Measurements from ENCODE around the gene DCBLD2. TPM values are rescaled to one million over a fixed set of nuclear protein-coding genes. Genes with fewer than 3 reads are reported as not detected.

Gene DCBLD2, protein sequence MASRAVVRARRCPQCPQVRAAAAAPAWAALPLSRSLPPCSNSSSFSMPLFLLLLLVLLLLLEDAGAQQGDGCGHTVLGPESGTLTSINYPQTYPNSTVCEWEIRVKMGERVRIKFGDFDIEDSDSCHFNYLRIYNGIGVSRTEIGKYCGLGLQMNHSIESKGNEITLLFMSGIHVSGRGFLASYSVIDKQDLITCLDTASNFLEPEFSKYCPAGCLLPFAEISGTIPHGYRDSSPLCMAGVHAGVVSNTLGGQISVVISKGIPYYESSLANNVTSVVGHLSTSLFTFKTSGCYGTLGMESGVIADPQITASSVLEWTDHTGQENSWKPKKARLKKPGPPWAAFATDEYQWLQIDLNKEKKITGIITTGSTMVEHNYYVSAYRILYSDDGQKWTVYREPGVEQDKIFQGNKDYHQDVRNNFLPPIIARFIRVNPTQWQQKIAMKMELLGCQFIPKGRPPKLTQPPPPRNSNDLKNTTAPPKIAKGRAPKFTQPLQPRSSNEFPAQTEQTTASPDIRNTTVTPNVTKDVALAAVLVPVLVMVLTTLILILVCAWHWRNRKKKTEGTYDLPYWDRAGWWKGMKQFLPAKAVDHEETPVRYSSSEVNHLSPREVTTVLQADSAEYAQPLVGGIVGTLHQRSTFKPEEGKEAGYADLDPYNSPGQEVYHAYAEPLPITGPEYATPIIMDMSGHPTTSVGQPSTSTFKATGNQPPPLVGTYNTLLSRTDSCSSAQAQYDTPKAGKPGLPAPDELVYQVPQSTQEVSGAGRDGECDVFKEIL
- 1 to 10 TPM; 1.1 to 3.9 TPM for total RNA-seq

DNA sequence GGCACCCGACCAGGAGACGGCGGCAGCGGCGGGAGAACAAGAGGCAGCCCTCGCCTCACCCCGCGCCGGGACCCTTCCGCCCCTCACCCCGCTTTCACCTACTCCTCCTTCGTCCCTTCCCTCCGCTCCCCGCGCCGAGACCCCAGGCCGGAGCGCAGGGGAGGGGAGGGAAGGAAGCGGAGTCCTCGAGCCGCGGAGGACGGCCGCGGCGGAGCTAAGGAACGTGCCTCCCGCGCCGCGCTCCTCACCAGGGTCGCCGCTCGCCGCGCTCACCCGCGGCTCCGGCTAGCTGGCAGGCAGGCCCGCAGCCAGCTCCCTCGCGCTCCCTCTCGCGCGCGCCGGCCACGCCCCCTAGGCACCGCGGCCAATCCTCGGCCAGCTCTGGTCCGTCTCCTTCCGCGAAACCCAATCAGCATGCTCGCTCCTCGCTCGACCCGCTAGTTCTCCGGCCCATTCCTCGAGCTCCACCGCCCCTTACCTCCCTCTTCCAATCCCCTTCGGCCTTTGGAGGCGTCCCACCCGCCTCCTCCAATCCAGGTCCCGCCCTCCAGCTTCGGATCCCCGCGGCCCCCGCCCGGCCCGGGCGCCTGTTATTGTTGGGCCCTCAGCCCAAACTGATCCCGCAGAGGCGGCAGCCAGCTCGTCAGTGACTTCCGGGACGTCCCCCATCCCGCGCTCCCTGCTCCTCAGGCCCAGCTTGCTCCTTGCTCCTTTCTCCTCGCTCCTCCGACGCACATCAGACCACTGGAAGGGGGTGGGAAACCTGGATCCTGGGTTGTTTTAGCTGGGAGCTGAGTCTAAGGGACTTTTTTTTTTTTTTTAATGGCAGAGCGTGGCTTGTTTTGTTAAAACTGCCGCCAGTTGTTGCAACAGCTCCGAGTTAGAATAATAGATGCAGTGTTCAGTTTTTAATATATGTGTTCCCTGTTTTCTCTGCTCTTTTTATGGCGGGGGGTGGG is at the start of gene DCBLD2:
DCBLD2 (minus strand) TSS at position 304 of the 959 bp plus-strand sequence. CDS start 369 bp downstream, outside the sequence.
- Mint-ChIP-seq H3K9me3 (no peaks in the 10 kb centered on the region), H3K36me3 (ENCODE audit: insufficient read depth in 2 of 2) (no peaks in the 10 kb centered on the region), H3K27ac (peak within 1 kb of the TSS; percentile 45), H3K4me3 (peak within 1 kb of the TSS; percentile 93 to 96), H3K4me1 (ENCODE audit: low read depth) (peaks cover 34% of the 10 kb centered on the region), H3K27me3 (ENCODE audit: low read depth) (peaks cover 2% of the 10 kb centered on the region)
- ATAC-seq (replicated peaks in 1 of 2) (peak; percentile 98), DNase-seq (peak; percentile 95 to 97)

DNA sequence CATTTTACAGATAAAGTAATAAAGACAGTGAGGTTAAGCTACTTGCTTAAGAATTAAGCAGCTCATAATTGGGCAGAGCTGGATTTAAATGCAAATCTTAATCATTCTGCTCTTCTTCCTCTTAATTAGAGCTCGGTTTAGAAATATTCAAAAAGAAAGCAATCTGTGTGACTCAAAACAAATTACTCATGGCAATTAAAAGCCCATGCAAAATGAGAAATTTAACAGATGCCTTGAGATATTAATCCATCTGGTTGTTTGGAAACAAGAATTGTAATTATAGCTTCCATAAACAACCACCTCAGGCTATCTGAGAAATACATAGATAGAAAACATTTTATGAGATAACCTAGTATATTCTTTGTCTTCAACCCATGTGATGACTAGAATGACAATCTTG is 44.2 kb upstream of the DCBLD2 start:
- peaks cover 2% of the 10 kb centered on the region in 2 donors for H3K9me3 Mint-ChIP-seq
- peaks cover 12% of the 10 kb centered on the region for H3K27me3 Mint-ChIP-seq (ENCODE audit: low read depth)
- no peak overlapping the region for H3K27ac Mint-ChIP-seq
- no peaks in the 10 kb centered on the region for H3K36me3 Mint-ChIP-seq (ENCODE audit: insufficient read depth in 2 of 2)
- ATAC-seq (replicated peaks in 1 of 2), result no peak
- DNase-seq, result no peak
- H3K4me1 Mint-ChIP-seq (ENCODE audit: low read depth), result no peaks in the 10 kb centered on the region
- no peak overlapping the region for H3K4me3 Mint-ChIP-seq

DNA sequence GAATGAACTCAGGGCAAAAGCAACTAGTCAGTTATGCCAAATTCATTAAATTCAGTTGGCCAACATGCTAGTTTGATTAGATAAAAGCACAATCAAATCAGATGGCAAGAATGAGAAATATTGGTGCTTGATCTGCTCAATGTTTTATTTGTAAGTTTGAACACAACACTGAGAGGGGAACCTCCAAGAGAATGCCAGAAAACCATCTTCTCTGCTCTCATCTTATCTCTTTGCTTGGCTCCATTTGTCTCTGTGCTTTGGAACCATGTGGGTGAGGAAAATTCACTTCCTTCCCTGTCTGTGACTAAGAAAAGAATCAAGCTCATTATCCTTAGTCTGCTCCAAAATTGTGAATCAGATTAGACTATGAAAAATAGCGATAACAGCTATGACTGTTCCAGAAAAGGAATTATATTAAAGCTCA is 43.6 kb upstream of the DCBLD2 start:
- Mint-ChIP-seq H3K4me3 (no peak overlapping the region), H3K9me3 (peaks cover 2% of the 10 kb centered on the region in 2 donors), H3K36me3 (ENCODE audit: insufficient read depth in 2 of 2) (no peaks in the 10 kb centered on the region), H3K27me3 (ENCODE audit: low read depth) (peaks cover 6% of the 10 kb centered on the region), H3K4me1 (ENCODE audit: low read depth) (no peaks in the 10 kb centered on the region), H3K27ac (no peak overlapping the region)
- no peak for DNase-seq
- ATAC-seq (replicated peaks in 1 of 2), result no peak

DNA sequence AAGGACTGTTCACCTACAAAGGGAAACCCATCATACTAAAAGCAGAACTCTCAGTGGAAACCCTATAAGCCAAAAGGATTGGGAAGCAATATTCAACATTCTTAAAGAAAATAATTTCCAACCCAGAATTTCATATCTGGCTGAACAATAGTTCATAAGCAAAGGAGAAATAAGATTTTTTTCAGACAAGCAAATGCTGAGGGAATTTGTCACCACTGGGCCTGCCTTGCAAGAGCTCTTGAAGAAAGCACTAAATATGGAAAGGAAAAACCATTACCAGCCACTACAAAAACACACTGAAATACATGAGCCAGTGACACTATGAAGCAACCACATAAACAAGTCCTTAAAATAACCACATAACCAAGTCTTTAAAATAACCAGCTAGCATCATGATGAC is 28.9 kb upstream of the DCBLD2 start:
- no peak for ATAC-seq (replicated peaks in 1 of 2)
- Mint-ChIP-seq H3K9me3 (peaks cover 13 to 18% of the 10 kb centered on the region in 2 donors), H3K36me3 (ENCODE audit: insufficient read depth in 2 of 2) (peaks cover 7 to 13% of the 10 kb centered on the region in 2 donors), H3K4me1 (ENCODE audit: low read depth) (no peaks in the 10 kb centered on the region), H3K4me3 (no peak overlapping the region), H3K27me3 (ENCODE audit: low read depth) (peaks cover 15% of the 10 kb centered on the region), H3K27ac (no peak overlapping the region)
- no peak for DNase-seq

DNA sequence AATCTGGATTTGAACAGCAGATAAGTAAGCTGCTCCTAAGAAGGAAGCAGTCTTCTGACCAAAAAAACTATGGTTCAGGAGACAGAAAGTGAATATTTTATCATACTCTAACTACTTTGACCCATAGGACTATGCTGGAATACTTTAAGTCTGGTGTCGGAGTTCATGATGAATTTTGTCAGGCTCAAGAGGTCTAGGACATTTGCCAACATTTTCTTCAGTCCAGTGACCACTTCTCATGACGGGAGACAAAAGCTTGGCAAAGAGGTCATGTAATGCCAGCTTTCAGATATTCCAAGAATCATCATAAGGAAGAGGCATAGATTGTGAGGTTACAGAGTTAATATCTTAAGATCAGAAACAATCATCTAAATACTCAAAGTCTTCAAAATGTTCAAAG is 20.5 kb upstream of the DCBLD2 start:
- H3K4me1 Mint-ChIP-seq (ENCODE audit: low read depth), result no peaks in the 10 kb centered on the region
- no peak overlapping the region for H3K4me3 Mint-ChIP-seq
- no peaks in the 10 kb centered on the region for H3K36me3 Mint-ChIP-seq (ENCODE audit: insufficient read depth in 2 of 2)
- H3K27me3 Mint-ChIP-seq (ENCODE audit: low read depth), result peaks cover 38% of the 10 kb centered on the region
- no peaks in the 10 kb centered on the region for H3K9me3 Mint-ChIP-seq
- no peak overlapping the region for H3K27ac Mint-ChIP-seq
- DNase-seq (no peak), ATAC-seq (replicated peaks in 1 of 2) (no peak)

DNA sequence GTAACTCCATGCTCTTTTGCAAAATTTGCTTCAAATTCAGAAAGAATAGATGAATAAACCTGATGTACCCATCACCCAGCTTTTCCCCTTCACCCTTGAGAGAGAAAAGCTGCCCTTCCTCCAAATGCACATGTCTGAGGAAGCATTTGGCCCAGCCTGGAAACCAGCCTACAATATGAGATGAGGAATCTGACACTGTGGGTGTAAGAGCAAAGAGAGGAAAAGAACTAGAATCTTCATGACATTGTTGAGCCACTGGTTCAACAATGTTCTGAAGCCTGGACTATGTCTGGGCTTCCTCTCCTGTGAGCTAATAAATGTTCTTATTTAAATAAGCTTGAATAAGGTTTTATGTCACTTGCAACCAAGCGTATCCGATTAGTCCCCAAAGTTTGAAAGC is 18.7 kb upstream of the DCBLD2 start:
- no peak overlapping the region for H3K27ac Mint-ChIP-seq
- ATAC-seq (replicated peaks in 1 of 2) (no peak), DNase-seq (no peak)
- H3K9me3 Mint-ChIP-seq, result no peaks in the 10 kb centered on the region
- no peaks in the 10 kb centered on the region for H3K36me3 Mint-ChIP-seq (ENCODE audit: insufficient read depth in 2 of 2)
- H3K27me3 Mint-ChIP-seq (ENCODE audit: low read depth), result peaks cover 38% of the 10 kb centered on the region
- H3K4me3 Mint-ChIP-seq, result no peak overlapping the region
- H3K4me1 Mint-ChIP-seq (ENCODE audit: low read depth), result no peaks in the 10 kb centered on the region

DNA sequence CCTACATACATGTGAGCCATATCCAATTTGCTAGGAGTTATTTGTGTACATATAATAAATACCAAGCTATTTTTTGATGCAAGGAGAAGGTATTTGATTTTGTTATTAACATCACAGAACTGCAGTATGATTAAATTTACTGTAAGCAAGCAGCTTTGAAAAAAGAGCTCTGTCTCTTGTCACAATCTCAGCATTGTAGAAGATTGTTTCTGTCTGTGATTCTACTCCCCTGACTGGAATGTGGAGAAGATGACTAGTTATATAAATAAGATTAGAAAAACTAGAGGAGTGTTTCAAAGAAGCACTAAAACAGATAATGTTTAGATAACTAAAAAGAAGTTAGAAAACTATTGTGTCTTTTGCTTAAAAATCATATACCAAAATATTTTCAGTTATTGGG is 17.1 kb upstream of the DCBLD2 start:
- ATAC-seq (replicated peaks in 1 of 2) (no peak), DNase-seq (no peak)
- H3K27me3 Mint-ChIP-seq (ENCODE audit: low read depth), result peaks cover 38% of the 10 kb centered on the region

DNA sequence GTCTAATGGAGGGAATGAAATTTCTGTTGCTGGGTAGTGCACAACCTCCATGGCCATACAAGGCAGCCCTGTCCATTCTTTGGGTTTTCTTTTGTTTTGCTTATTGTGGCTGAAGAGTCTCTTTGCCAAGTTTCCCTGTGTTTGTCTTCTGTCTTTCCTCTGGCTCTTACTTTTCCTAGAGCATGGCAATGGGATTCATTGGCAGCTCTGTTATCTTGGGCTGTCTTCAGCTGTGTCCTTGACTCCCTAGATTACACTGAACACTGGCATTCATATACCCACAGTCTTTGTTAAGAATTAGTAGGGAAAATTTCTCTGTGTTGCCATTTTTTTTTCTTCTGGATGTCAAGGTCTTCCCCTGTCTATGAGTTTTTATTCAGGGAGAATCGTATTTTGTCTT is 16.1 kb upstream of the DCBLD2 start:
- Mint-ChIP-seq H3K36me3 (ENCODE audit: insufficient read depth in 2 of 2) (no peaks in the 10 kb centered on the region), H3K4me3 (no peak overlapping the region), H3K9me3 (no peaks in the 10 kb centered on the region), H3K27ac (no peak overlapping the region), H3K4me1 (ENCODE audit: low read depth) (no peaks in the 10 kb centered on the region), H3K27me3 (ENCODE audit: low read depth) (peaks cover 35% of the 10 kb centered on the region)
- no peak for DNase-seq
- no peak for ATAC-seq (replicated peaks in 1 of 2)

More for the DNA sequence above, 17.1 kb upstream of the DCBLD2 start:
- Mint-ChIP-seq H3K4me1 (ENCODE audit: low read depth) (no peaks in the 10 kb centered on the region), H3K36me3 (ENCODE audit: insufficient read depth in 2 of 2) (no peaks in the 10 kb centered on the region), H3K27ac (no peak overlapping the region), H3K4me3 (no peak overlapping the region), H3K9me3 (no peaks in the 10 kb centered on the region)

DNA sequence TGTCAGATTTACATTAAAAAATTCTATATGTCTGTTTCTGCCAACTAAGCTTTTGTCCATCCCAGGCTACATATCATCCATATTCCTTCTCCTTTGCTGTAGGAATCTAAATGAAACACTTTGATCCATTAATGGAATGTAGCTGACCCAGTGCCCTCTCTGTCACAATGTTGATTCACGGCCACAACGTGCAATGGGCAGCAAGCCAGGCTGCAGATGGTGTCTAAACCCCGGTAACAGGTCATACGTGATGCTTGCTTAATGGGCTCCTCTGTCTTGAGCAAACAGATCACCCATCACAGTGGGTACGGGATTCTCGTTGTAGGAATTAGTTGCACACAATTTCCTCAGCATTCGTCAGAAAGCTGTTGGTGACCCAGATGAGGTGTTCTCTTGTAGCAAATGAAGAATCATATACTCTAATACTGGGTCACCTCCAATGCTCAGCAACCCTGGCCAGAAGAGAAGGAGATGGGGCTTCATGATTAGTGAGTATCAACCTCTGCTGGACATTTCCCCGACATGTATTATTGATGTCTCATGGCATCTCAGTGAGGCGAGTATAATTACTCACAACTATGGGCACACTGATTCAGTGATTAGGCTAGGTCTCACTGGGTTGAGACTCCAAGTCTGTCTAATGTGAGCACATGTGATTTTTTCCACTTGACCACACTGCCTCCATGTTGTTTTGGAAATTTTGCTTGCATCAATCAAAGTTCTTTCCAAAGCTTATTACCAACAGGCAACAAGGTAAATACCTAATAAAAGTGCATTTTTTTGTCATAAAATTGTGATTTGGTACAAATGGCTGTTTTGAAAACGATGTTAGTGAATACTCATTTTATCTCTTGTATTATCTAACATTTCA is 12.9 kb upstream of the DCBLD2 start:
- H3K9me3 Mint-ChIP-seq, result peaks cover 0 to 6% of the 10 kb centered on the region in 2 donors
- H3K36me3 Mint-ChIP-seq (ENCODE audit: insufficient read depth in 2 of 2), result no peaks in the 10 kb centered on the region
- H3K4me1 Mint-ChIP-seq (ENCODE audit: low read depth), result no peaks in the 10 kb centered on the region
- ATAC-seq (replicated peaks in 1 of 2), result no peak
- H3K4me3 Mint-ChIP-seq, result no peak overlapping the region
- no peak overlapping the region for H3K27ac Mint-ChIP-seq
- DNase-seq, result no peak
- peaks cover 32% of the 10 kb centered on the region for H3K27me3 Mint-ChIP-seq (ENCODE audit: low read depth)

DNA sequence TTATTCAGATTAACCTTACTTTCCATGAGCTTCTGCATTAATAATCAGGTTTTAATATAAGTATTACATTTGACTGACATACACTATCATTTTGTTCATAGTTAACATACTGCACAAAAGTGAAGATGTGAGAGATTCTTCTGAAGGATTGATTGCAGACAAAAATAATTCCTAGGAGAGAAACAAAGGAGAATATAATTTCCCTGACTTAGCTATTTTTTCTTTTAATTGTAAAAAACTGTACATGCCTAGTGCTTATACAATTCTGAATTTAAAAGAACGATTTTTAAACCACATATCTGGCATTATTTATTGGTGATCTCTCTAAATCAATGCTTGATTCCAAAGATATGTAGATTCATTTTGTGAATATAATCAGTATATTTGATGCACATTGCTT is 11.0 kb upstream of the DCBLD2 start:
- peaks cover 0 to 10% of the 10 kb centered on the region in 2 donors for H3K9me3 Mint-ChIP-seq
- no peaks in the 10 kb centered on the region for H3K4me1 Mint-ChIP-seq (ENCODE audit: low read depth)
- ATAC-seq (replicated peaks in 1 of 2) (no peak), DNase-seq (no peak)
- no peak overlapping the region for H3K27ac Mint-ChIP-seq
- peaks cover 2 to 3% of the 10 kb centered on the region in 2 donors for H3K36me3 Mint-ChIP-seq (ENCODE audit: insufficient read depth in 2 of 2)
- H3K4me3 Mint-ChIP-seq, result no peak overlapping the region
- peaks cover 25% of the 10 kb centered on the region for H3K27me3 Mint-ChIP-seq (ENCODE audit: low read depth)

DNA sequence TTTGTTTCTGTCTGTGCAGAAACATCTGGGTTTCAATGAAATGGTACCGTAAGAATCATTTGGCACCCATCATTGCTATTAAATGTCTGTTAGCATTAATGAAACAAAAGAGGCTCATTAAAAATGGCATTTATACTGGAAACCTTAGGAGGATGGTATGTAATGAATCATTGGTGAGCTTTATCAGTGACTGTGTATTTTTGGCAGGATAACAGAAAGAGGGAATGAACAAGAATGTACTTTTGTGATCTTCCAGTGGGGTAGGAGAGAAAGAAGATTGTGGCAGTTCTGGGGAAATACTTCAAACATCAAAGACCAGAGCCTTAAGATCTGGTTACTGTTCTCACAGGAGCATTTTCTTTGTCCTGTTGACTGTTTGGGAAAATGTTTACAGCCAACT is 4.7 kb upstream of the DCBLD2 start:
- no peak overlapping the region for H3K4me3 Mint-ChIP-seq
- DNase-seq (no peak), ATAC-seq (replicated peaks in 1 of 2) (no peak)
- no peak overlapping the region for H3K27ac Mint-ChIP-seq
- peaks cover 2 to 3% of the 10 kb centered on the region in 2 donors for H3K36me3 Mint-ChIP-seq (ENCODE audit: insufficient read depth in 2 of 2)
- H3K27me3 Mint-ChIP-seq (ENCODE audit: low read depth), result peaks cover 32% of the 10 kb centered on the region
- peaks cover 0 to 10% of the 10 kb centered on the region in 2 donors for H3K9me3 Mint-ChIP-seq
- peaks cover 27% of the 10 kb centered on the region for H3K4me1 Mint-ChIP-seq (ENCODE audit: low read depth)

Measured in activated T-cell treated with anti-CD3 and anti-CD28 coated beads, Interleukin-2, amount 50 U/mL, for 72 hours (primary cell).